Keratinocyte (primary cell): ENCODE measurements around the gene BUD23.

ENCODE experiments used
- EZH2 ChIP-seq: IDR thresholded peaks from one replicate; pipeline ENCODE4 v1.6.1; 2012; ENCODE audit warnings: inconsistent platforms, mild to moderate bottlenecking, low read length, moderate library complexity
- TF ChIP-seq, protein P1 (sequence below), 3 experiments: IDR thresholded peaks in 1 of 3; conservative IDR thresholded peaks in 1 of 3; optimal IDR thresholded peaks in 1 of 3; 2 replicates in 2 of 3; 3 replicates in 1 of 3; pipeline versions ENCODE3 to v1.5.1; 2011; ENCODE audit warnings: low read length in 3 of 3, mild to moderate bottlenecking in 3 of 3, moderate library complexity in 2 of 3, control low read depth in 1 of 3, inconsistent platforms in 1 of 3; ENCODE audit not compliant: insufficient read depth in 2 of 3; ENCODE audit errors: extremely low read depth in 1 of 3

GRCh38 chr7:73719806-73720169, 36.4 kb downstream of the BUD23 start:
- TF ChIP-seq, protein P1, sequence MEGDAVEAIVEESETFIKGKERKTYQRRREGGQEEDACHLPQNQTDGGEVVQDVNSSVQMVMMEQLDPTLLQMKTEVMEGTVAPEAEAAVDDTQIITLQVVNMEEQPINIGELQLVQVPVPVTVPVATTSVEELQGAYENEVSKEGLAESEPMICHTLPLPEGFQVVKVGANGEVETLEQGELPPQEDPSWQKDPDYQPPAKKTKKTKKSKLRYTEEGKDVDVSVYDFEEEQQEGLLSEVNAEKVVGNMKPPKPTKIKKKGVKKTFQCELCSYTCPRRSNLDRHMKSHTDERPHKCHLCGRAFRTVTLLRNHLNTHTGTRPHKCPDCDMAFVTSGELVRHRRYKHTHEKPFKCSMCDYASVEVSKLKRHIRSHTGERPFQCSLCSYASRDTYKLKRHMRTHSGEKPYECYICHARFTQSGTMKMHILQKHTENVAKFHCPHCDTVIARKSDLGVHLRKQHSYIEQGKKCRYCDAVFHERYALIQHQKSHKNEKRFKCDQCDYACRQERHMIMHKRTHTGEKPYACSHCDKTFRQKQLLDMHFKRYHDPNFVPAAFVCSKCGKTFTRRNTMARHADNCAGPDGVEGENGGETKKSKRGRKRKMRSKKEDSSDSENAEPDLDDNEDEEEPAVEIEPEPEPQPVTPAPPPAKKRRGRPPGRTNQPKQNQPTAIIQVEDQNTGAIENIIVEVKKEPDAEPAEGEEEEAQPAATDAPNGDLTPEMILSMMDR (optimal IDR thresholded peaks at IDR 0.05 in 1 of 3, IDR thresholded peaks at IDR 0.05 in 1 of 3, conservative IDR thresholded peaks at IDR 0.05 in 1 of 3; ENCODE audit: extremely low read depth in 1 of 3, insufficient read depth in 2 of 3, low read length in 3 of 3) = no peak
- TF ChIP-seq EZH2 = no peak
